Measurements from ENCODE around the gene F7.

DNA sequence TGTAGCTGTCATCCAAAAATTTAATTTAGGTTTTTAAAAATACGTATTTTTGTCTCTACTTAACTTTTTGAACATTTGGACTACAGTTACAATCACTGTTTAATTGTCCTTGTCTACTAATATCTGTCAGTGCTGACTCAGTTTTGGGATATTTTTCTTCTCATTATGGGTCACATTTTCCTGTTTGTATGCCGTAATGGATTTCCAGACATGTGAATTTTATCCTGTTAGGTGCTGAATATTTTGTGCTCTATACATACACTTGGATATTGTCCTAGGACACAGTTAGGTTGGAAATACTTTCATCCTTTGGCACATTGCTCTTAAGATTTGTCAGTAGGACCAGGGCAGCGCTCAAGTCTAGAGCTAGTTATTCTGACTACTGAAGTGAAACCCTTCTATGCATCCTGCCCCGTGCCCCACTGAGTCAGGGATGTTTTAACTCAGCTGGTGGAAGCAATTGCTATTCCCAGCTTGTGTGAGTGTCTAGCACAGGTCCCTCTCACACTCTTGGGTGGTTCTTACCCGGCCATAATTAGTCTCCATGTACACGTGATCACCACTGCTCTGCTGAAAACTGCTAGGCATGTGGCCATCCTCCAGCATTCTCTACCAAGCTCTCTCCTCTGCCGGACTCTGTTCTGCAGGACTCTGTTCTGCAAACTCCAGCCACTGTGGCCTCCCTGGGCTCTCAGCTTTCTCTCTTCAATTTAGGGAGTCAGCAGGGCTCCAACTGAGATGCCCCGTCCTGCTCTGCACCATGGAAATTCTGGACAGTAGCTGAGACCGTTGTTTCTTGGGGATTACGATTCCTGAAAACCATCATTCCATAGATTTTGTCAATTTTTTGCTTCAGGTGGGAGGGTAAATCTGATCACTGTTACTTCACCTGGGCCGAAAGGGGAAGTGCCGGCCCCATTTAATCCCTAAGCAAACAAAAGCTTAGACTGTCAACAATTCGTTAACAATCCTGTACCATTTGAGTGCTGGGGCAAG lies 64.0 kb downstream of the F7 start:
- no peak for TF ChIP-seq POLR2A (IDR thresholded peaks at IDR 0.05; ENCODE audit: low read depth, low read length)
- TF ChIP-seq SMC3 (IDR thresholded peaks at IDR 0.05; ENCODE audit: low read depth, low read length) = no peak
- TF ChIP-seq, protein P1, sequence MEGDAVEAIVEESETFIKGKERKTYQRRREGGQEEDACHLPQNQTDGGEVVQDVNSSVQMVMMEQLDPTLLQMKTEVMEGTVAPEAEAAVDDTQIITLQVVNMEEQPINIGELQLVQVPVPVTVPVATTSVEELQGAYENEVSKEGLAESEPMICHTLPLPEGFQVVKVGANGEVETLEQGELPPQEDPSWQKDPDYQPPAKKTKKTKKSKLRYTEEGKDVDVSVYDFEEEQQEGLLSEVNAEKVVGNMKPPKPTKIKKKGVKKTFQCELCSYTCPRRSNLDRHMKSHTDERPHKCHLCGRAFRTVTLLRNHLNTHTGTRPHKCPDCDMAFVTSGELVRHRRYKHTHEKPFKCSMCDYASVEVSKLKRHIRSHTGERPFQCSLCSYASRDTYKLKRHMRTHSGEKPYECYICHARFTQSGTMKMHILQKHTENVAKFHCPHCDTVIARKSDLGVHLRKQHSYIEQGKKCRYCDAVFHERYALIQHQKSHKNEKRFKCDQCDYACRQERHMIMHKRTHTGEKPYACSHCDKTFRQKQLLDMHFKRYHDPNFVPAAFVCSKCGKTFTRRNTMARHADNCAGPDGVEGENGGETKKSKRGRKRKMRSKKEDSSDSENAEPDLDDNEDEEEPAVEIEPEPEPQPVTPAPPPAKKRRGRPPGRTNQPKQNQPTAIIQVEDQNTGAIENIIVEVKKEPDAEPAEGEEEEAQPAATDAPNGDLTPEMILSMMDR (conservative IDR thresholded peaks at IDR 0.05; ENCODE audit: low read depth, low read length) = no peak
- no peak for TF ChIP-seq BHLHE40 (IDR thresholded peaks at IDR 0.05; ENCODE audit: low read depth, low read length)
- TF ChIP-seq RFX5 (IDR thresholded peaks at IDR 0.05; ENCODE audit: low read depth, low read length) = no peak
- TF ChIP-seq, protein P2, sequence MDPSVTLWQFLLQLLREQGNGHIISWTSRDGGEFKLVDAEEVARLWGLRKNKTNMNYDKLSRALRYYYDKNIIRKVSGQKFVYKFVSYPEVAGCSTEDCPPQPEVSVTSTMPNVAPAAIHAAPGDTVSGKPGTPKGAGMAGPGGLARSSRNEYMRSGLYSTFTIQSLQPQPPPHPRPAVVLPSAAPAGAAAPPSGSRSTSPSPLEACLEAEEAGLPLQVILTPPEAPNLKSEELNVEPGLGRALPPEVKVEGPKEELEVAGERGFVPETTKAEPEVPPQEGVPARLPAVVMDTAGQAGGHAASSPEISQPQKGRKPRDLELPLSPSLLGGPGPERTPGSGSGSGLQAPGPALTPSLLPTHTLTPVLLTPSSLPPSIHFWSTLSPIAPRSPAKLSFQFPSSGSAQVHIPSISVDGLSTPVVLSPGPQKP (IDR thresholded peaks at IDR 0.05; ENCODE audit: borderline replicate concordance, low read depth, low read length) = no peak
- TF ChIP-seq MXI1 (IDR thresholded peaks at IDR 0.05; ENCODE audit: borderline replicate concordance, low read depth, low read length) = no peak
